ENCODE results near the gene TBCCD1.

- TF ChIP-seq, protein P1, sequence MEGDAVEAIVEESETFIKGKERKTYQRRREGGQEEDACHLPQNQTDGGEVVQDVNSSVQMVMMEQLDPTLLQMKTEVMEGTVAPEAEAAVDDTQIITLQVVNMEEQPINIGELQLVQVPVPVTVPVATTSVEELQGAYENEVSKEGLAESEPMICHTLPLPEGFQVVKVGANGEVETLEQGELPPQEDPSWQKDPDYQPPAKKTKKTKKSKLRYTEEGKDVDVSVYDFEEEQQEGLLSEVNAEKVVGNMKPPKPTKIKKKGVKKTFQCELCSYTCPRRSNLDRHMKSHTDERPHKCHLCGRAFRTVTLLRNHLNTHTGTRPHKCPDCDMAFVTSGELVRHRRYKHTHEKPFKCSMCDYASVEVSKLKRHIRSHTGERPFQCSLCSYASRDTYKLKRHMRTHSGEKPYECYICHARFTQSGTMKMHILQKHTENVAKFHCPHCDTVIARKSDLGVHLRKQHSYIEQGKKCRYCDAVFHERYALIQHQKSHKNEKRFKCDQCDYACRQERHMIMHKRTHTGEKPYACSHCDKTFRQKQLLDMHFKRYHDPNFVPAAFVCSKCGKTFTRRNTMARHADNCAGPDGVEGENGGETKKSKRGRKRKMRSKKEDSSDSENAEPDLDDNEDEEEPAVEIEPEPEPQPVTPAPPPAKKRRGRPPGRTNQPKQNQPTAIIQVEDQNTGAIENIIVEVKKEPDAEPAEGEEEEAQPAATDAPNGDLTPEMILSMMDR (IDR thresholded peaks at IDR 0.05), result no peak
- TF ChIP-seq POLR2A (IDR thresholded peaks at IDR 0.05), result no peak
These were observed 44.1 kb downstream of the TBCCD1 start for GRCh38 chr3:186523022-186523421.

All from lower leg skin (tissue), 3 donors.